Gastroesophageal sphincter (tissue), 4 donors: ENCODE measurements around the gene SCRT2. TPM values are rescaled to one million over a fixed set of nuclear protein-coding genes. Genes with fewer than 3 reads are reported as not detected.

ENCODE experiments used
- ATAC-seq: fragments of 150-250 bp; one replicate; pipeline ENCODE4 v1.9.1; 2016; ENCODE audit warnings: mild to moderate bottlenecking, moderate library complexity
- H3K27ac ChIP-seq, 4 donors: fragments of 200-600 bp; sonication (generic) in 3 of 4; 1 replicate in 3 of 4; 2 replicates in 1 of 4; pipeline ENCODE4 v1.5.1; 2016 to 2019
- H3K27me3 ChIP-seq: fragments of 200-600 bp; sonication (generic); one replicate; pipeline ENCODE4 v1.5.1; 2019
- H3K36me3 ChIP-seq, 2 donors: fragments of 200-600 bp; sonication (generic); one replicate each; pipeline ENCODE4 v1.5.1; 2019; ENCODE audit warnings: control low read depth in 1 of 2
- H3K4me1 ChIP-seq, 3 donors: fragments of 200-600 bp; sonication (generic); 1 replicate in 2 of 3; 2 replicates in 1 of 3; pipeline ENCODE4 v1.5.1; 2016 to 2019; ENCODE audit warnings: control low read depth in 2 of 3
- H3K4me3 ChIP-seq, 2 donors: fragments of 200-600 bp; sonication (generic); one replicate each; pipeline ENCODE4 v1.5.1; 2019; ENCODE audit warnings: mild to moderate bottlenecking in 1 of 2, moderate library complexity in 1 of 2
- H3K9me3 ChIP-seq, 3 donors: fragments of 200-600 bp; sonication (generic); one replicate each; pipeline ENCODE4 v1.5.1; 2017 to 2019; ENCODE audit warnings: control low read depth in 2 of 3
- EP300 ChIP-seq: sonication (generic); formaldehyde crosslinking; IDR thresholded peaks from one replicate; pipeline ENCODE4 v1.6.1; 2017; ENCODE audit warnings: antibody characterized with exemption, mild to moderate bottlenecking
- POLR2A ChIP-seq, 2 donors: fragments of 450-650 bp; IDR thresholded peaks; one replicate each; pipeline ENCODE4 v1.6.1; 2017; ENCODE audit warnings: antibody characterized with exemption in 2 of 2, mild to moderate bottlenecking in 2 of 2, moderate library complexity in 1 of 2
- POLR2AphosphoS5 ChIP-seq: sonication (generic); formaldehyde crosslinking; IDR thresholded peaks from one replicate; pipeline ENCODE4 v1.6.1; 2017; ENCODE audit warnings: antibody characterized with exemption
- WGBS, 2 donors: methylation state at CpG; one replicate each; pipeline ENCODE4 v1.1.5; 2018; ENCODE audit warnings: low coverage in 1 of 2; 5-methylcytosine and 5-hydroxymethylcytosine counted together
- total RNA-seq, 4 donors: library from RNA; depleted of rRNA; stranded (reverse); fragments of >200 nt; gene quantifications; one replicate each; pipeline ENCODE4 v1.1.0, GENCODE V29; 2016
- TF ChIP-seq, protein P1 (sequence below), 4 experiments: fragments of 200-600 bp in 2 of 4; fragments of 450-650 bp in 2 of 4; sonication (generic) in 1 of 4; IDR thresholded peaks; one replicate each; pipeline ENCODE4 v1.5.1; 2017 to 2019; ENCODE audit warnings: antibody characterized with exemption in 4 of 4, mild to moderate bottlenecking in 2 of 4, moderate library complexity in 2 of 4

SCRT2 gene
- total RNA-seq, 4 donors from 2014 or later, result not detected

DNA sequence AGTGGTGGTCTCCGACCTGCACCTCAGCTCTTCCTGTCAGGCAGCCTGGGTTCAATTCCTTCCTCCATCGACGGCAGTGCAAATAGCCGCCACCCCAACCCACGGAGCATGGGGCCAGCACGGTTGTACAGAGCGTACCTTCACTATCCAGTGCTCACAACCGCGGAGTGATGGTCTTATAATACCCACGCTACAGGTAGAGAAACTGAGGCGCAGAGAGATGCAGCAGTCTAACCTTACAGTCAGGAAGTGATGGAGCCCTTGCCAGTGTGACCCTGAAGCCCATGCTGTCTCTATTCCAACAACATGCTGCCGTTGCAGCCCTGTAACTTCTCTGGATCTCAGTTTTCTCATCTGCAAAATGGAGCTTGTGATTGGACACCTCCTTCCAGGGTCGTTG, 11.0 kb downstream of the SCRT2 start:
- 23 to 42% methylated on average over 2 of the region's 13 CpGs for WGBS, 2 donors
- no peak for ATAC-seq
- TF ChIP-seq, protein P1, sequence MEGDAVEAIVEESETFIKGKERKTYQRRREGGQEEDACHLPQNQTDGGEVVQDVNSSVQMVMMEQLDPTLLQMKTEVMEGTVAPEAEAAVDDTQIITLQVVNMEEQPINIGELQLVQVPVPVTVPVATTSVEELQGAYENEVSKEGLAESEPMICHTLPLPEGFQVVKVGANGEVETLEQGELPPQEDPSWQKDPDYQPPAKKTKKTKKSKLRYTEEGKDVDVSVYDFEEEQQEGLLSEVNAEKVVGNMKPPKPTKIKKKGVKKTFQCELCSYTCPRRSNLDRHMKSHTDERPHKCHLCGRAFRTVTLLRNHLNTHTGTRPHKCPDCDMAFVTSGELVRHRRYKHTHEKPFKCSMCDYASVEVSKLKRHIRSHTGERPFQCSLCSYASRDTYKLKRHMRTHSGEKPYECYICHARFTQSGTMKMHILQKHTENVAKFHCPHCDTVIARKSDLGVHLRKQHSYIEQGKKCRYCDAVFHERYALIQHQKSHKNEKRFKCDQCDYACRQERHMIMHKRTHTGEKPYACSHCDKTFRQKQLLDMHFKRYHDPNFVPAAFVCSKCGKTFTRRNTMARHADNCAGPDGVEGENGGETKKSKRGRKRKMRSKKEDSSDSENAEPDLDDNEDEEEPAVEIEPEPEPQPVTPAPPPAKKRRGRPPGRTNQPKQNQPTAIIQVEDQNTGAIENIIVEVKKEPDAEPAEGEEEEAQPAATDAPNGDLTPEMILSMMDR (IDR thresholded peaks at IDR 0.05), result no peak
- TF ChIP-seq POLR2A (IDR thresholded peaks at IDR 0.05), result no peak
- no peak for TF ChIP-seq EP300
- TF ChIP-seq POLR2AphosphoS5, result no peak
- Histone ChIP-seq H3K9me3 (no peaks in the 10 kb centered on the region), H3K27ac (no peak overlapping the region), H3K4me1 (peaks cover 0 to 13% (median 0%) of the 10 kb centered on the region in 3 donors), H3K36me3 (no peaks in the 10 kb centered on the region), H3K27me3 (peaks cover 100% of the 10 kb centered on the region), H3K4me3 (no peak overlapping the region)

DNA sequence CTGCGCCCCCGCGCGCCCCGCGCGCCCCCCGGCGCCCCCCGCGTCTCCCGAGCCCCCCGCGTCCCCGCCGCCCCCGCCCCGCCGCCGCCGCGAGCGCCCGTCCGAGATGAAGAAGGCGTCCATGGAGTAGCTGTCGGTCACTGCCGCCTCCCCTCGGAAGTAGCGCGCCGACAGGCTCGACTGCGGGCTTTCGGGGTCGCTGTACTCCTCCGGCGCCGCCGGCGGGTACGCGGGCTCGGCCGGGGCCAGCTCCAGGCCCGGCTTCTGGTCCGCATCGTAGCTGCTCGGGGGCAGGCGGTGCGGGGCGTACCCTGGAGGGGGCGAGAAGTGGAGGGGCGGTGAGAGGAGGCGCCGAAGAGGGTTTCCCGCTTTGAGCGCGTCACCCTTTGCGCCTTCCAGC, 11.5 kb downstream of the SCRT2 start:
- no peaks in the 10 kb centered on the region for H3K36me3 ChIP-seq
- peaks cover 100% of the 10 kb centered on the region for H3K27me3 ChIP-seq
- TF ChIP-seq EP300 (no peak), POLR2A (IDR thresholded peaks at IDR 0.05) (no peak), POLR2AphosphoS5 (no peak)
- TF ChIP-seq, protein P1 (IDR thresholded peaks at IDR 0.05), result no peak
- no peak for ATAC-seq
- H3K4me1 ChIP-seq, result peaks cover 0 to 13% (median 0%) of the 10 kb centered on the region in 3 donors
- no peak overlapping the region for H3K27ac ChIP-seq
- H3K4me3 ChIP-seq, result no peak overlapping the region
- WGBS, 2 donors, result no CpG with 5 or more reads among the region's 60 CpGs
- no peaks in the 10 kb centered on the region for H3K9me3 ChIP-seq

DNA sequence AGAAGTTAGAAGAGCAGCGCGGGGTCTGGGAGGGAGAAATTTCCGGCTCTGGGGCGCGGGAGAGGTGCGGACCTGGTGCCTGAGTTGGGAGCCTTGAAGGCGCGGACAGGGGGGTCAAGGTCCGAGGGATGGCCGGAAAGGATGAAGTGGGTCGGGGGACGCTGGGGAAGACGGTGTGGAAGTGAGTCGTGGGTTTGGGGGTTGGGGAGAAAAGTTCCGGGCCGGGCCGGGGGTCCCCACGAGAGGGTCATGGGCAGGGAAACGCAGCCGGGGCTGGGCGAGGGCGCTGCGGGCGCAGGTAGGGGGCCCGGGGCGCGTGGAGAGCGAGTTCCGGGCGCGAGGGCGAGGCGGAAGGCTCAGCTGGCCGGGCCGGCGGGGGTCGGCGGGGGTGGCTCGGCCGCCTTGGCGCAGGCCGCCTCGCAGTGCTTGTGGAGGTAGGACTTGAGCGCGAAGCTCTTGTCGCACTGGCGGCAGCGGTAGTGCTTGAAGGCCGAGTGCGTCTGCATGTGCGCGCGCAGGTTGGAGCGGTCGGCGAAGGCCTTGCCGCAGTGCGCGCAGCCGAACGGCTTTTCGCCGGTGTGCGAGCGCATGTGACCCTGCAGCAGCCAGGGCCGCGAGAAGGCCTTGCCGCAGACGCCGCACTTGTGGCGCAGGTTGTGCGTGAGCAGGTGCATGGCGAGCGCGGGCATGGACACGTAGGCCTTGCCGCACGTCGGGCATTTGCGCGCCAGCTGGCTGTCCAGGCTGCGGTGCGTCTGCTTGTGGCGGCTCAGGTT, 12.1 kb downstream of the SCRT2 start:
- 7 to 10% methylated on average over 17 to 20 of the region's 84 CpGs for WGBS, 2 donors
- no peaks in the 10 kb centered on the region for H3K9me3 ChIP-seq
- no peak overlapping the region for H3K4me3 ChIP-seq
- H3K4me1 ChIP-seq, result peaks cover 0 to 13% (median 0%) of the 10 kb centered on the region in 3 donors
- peaks cover 100% of the 10 kb centered on the region for H3K27me3 ChIP-seq
- no peak for ATAC-seq
- H3K27ac ChIP-seq, result no peak overlapping the region
- no peaks in the 10 kb centered on the region for H3K36me3 ChIP-seq
- TF ChIP-seq, protein P1 (IDR thresholded peaks at IDR 0.05), result no peak
- TF ChIP-seq POLR2AphosphoS5 (no peak), EP300 (no peak), POLR2A (IDR thresholded peaks at IDR 0.05) (no peak)

DNA sequence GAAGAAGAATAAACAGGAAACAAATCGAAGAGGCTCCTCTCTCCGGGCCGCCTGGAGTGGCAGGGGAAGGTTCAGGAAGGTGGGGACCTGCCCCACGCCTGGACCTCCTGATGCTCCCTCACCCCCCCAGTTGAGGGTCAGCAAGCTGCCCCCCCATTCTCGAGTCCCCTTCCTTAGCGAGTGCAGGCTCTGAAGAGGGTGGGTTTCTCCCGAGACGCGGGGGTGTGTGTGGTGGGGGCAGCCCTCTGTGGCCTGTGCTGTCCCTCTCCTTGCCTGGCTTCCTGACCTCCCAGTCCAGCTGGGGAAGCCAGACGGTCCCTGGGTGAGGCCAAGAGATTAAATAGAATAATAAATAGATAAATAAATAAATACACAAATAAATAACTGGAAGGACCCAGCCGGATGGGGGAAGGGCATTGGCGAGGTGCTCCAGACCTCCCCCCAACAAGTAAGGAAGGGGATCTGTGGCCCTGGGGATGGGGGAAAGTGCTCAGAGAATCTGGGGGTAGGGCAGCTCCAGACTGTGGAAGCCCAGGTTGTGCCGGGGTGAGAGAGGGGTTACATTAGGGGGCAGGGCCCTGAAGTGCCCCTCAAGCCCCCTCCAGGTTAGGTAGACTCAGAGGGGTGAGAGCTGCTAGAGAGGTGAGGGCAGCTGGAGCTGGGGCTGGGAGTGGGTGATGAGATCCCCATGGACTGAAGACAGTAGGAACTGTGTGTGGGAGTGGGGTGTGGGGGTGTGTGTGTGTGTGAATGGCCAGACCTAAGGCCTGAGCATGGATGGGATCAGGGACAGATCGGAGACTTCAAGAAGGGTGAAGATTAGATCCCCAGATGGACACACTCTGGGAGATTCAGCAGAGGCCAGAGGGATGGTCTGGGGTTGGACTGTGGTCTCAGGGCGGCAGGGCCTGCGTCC, 13.1 kb downstream of the SCRT2 start:
- no peak overlapping the region for H3K27ac ChIP-seq
- no peaks in the 10 kb centered on the region for H3K9me3 ChIP-seq
- WGBS, 2 donors, result 30% methylated on average over 5 to 6 of the region's 16 CpGs
- H3K4me3 ChIP-seq, result no peak overlapping the region
- H3K4me1 ChIP-seq, result peaks cover 0 to 13% (median 0%) of the 10 kb centered on the region in 3 donors
- H3K27me3 ChIP-seq, result peaks cover 97% of the 10 kb centered on the region
- TF ChIP-seq, protein P1 (IDR thresholded peaks at IDR 0.05), result no peak
- TF ChIP-seq POLR2A (IDR thresholded peaks at IDR 0.05), result no peak
- TF ChIP-seq POLR2AphosphoS5, result no peak
- TF ChIP-seq EP300, result no peak
- ATAC-seq, result no peak
- H3K36me3 ChIP-seq, result no peaks in the 10 kb centered on the region
